IMR-90 (cell line): Measurements from ENCODE around the gene GPAT3. TPM values are rescaled to one million over a fixed set of nuclear protein-coding genes. Genes with fewer than 3 reads are reported as not detected.
A peak's percentile ranks its signal among the peaks of the same experiment; 100 is the strongest.

ENCODE experiments used
- ATAC-seq: fragments of 200-7000 bp; cut with Tn5 transposase; 2 replicates; pipeline ENCODE4 v1.9.1; 2020; ENCODE audit warnings: low read depth, mild to moderate bottlenecking, moderate library complexity
- BruUV-seq: library from RNA; stranded (reverse); fragments of 400-500 nt; replicated peaks from 2 replicates; lab custom pipeline; 2021; lab: Mats Ljungman, UMichigan
- CTCF ChIA-PET: fragments of 300-600 bp; formaldehyde crosslinking; extraction: SDS; loops from one replicate; lab custom pipeline; 2021; ENCODE audit warnings: antibody characterized with exemption; lab: Yijun Ruan, JAX
- POLR2A ChIA-PET: fragments of 300-600 bp; sonication (Branson Sonifier 250); formaldehyde crosslinking; loops from one replicate; lab custom pipeline; 2022; ENCODE audit warnings: antibody characterized with exemption; ENCODE audit not compliant: unreplicated experiment; lab: Charles Lee
- DNase-seq: peaks from one replicate; pipeline ENCODE4 v3.0.0; 2013
- H2AFZ ChIP-seq: replicated peaks from 2 replicates; pipeline ENCODE3; 2013; ENCODE audit warnings: low read length, mild to moderate bottlenecking; ENCODE audit not compliant: poor library complexity
- H2AK5ac ChIP-seq: 2 replicates; pipeline ENCODE4 v1.6.1; 2013; ENCODE audit warnings: low read depth, low read length, inconsistent platforms
- H2AK9ac ChIP-seq: replicated peaks from 2 replicates; pipeline ENCODE3; 2013; ENCODE audit warnings: mild to moderate bottlenecking, low read depth, low read length, moderate library complexity; ENCODE audit not compliant: poor library complexity
- H2BK120ac ChIP-seq: 2 replicates; pipeline ENCODE4 v1.6.1; 2013; ENCODE audit warnings: low read depth, low read length, inconsistent platforms
- H2BK15ac ChIP-seq: 3 replicates; pipeline ENCODE4 v1.6.1; 2013; ENCODE audit warnings: low read depth, low read length, inconsistent platforms
- H2BK20ac ChIP-seq: 2 replicates; pipeline ENCODE4 v1.6.1; 2013; ENCODE audit warnings: low read depth, mild to moderate bottlenecking, inconsistent platforms, low read length, moderate library complexity
- H2BK5ac ChIP-seq: 2 replicates; pipeline ENCODE4 v1.6.1; 2013; ENCODE audit warnings: mild to moderate bottlenecking, low read depth, low read length, inconsistent platforms; ENCODE audit not compliant: poor library complexity, severe bottlenecking
- H3K14ac ChIP-seq: replicated peaks from 2 replicates; pipeline ENCODE4 v1.6.1; 2013; ENCODE audit warnings: low read depth, low read length, inconsistent platforms
- H3K18ac ChIP-seq: 2 replicates; pipeline ENCODE4 v1.6.1; 2013; ENCODE audit warnings: low read depth, low read length, control low read depth
- H3K23ac ChIP-seq: 2 replicates; pipeline ENCODE4 v1.6.1; 2013; ENCODE audit warnings: low read depth, low read length, inconsistent platforms
- H3K27ac ChIP-seq: 2 replicates; pipeline ENCODE4 v1.5.1; 2013; ENCODE audit warnings: mild to moderate bottlenecking, control low read depth, low read length; ENCODE audit not compliant: insufficient read depth
- H3K27me3 ChIP-seq: 2 replicates; pipeline ENCODE4 v1.6.1; 2013; ENCODE audit warnings: low read length; ENCODE audit not compliant: control insufficient read depth, insufficient read depth
- H3K36me3 ChIP-seq: 2 replicates; pipeline ENCODE4 v1.6.1; 2013; ENCODE audit warnings: low read length, mixed read lengths; ENCODE audit not compliant: control insufficient read depth, insufficient read depth
- H3K4ac ChIP-seq: 2 replicates; pipeline ENCODE4 v1.6.1; 2013; ENCODE audit warnings: low read depth, low read length, inconsistent platforms
- H3K4me1 ChIP-seq: 2 replicates; pipeline ENCODE4 v1.6.1; 2013; ENCODE audit warnings: low read length, mixed read lengths; ENCODE audit not compliant: control insufficient read depth, insufficient read depth
- H3K4me2 ChIP-seq: 2 replicates; pipeline ENCODE4 v1.6.1; 2013; ENCODE audit warnings: low read depth, mild to moderate bottlenecking, control low read depth, low read length, moderate library complexity
- H3K4me3 ChIP-seq: 2 replicates; pipeline ENCODE4 v1.5.1; 2013; ENCODE audit warnings: low read depth, mild to moderate bottlenecking, control low read depth, low read length, moderate library complexity; ENCODE audit not compliant: insufficient read depth
- H3K56ac ChIP-seq: 2 replicates; pipeline ENCODE4 v1.6.1; 2013; ENCODE audit warnings: low read length, inconsistent platforms; ENCODE audit not compliant: insufficient read depth; ENCODE audit errors: extremely low read depth
- H3K79me1 ChIP-seq, 2 experiments: 2 replicates each; pipeline ENCODE4 v1.6.1; 2013; ENCODE audit warnings: low read length in 2 of 2, inconsistent platforms in 1 of 2, low read depth in 1 of 2
- H3K9ac ChIP-seq: 2 replicates; pipeline ENCODE4 v1.6.1; 2013; ENCODE audit warnings: low read depth, low read length, control low read depth
- H3K9me1 ChIP-seq: 2 replicates; pipeline ENCODE4 v1.6.1; 2013; ENCODE audit warnings: low read length, inconsistent platforms; ENCODE audit not compliant: insufficient read depth
- H3K9me3 ChIP-seq: 2 replicates; pipeline ENCODE4 v1.6.1; 2013; ENCODE audit warnings: low read length; ENCODE audit not compliant: control insufficient read depth, insufficient read depth
- H4K20me1 ChIP-seq: 2 replicates; pipeline ENCODE4 v1.6.1; 2013; ENCODE audit warnings: low read length, inconsistent platforms; ENCODE audit not compliant: insufficient read depth
- H4K5ac ChIP-seq: 2 replicates; pipeline ENCODE4 v1.6.1; 2013; ENCODE audit warnings: mild to moderate bottlenecking, low read depth, low read length, control low read depth
- H4K8ac ChIP-seq, 2 experiments: 2 replicates each; pipeline ENCODE4 v1.6.1; 2013; ENCODE audit warnings: low read depth in 2 of 2, low read length in 2 of 2, control low read depth in 1 of 2, inconsistent platforms in 1 of 2
- H4K91ac ChIP-seq: 2 replicates; pipeline ENCODE4 v1.6.1; 2013; ENCODE audit warnings: low read depth, low read length, inconsistent platforms; ENCODE audit not compliant: insufficient read depth
- CEBPB ChIP-seq: IDR thresholded peaks from 2 replicates; pipeline ENCODE4 v1.6.1; 2012; ENCODE audit warnings: low read depth, low read length, improper control_type of control experiment
- CHD1 ChIP-seq: IDR thresholded peaks from 2 replicates; pipeline ENCODE4 v1.6.1; 2012; ENCODE audit warnings: low read depth, low read length, improper control_type of control experiment
- CTCF ChIP-seq: conservative IDR thresholded peaks from 2 replicates; pipeline ENCODE4 v1.5.1; 2012; ENCODE audit warnings: mild to moderate bottlenecking, low read depth, low read length, improper control_type of control experiment
- ELK1 ChIP-seq: fragments of 150-350 bp; IDR thresholded peaks from 2 replicates; pipeline ENCODE4 v1.6.1; 2016; ENCODE audit warnings: low read depth, mild to moderate bottlenecking, low read length, moderate library complexity, borderline replicate concordance
- MAFK ChIP-seq: IDR thresholded peaks from 2 replicates; pipeline ENCODE4 v1.6.1; 2012; ENCODE audit warnings: low read depth, low read length, improper control_type of control experiment
- MAZ ChIP-seq: IDR thresholded peaks from 2 replicates; pipeline ENCODE4 v1.6.1; 2012; ENCODE audit warnings: low read depth, mild to moderate bottlenecking, low read length, improper control_type of control experiment, moderate library complexity, borderline replicate concordance
- MXI1 ChIP-seq: IDR thresholded peaks from 2 replicates; pipeline ENCODE4 v1.6.1; 2012; ENCODE audit warnings: low read depth, mild to moderate bottlenecking, low read length, moderate library complexity, borderline replicate concordance
- RAD21 ChIP-seq: IDR thresholded peaks from 2 replicates; pipeline ENCODE4 v1.6.1; 2012; ENCODE audit warnings: low read length, improper control_type of control experiment
- RCOR1 ChIP-seq: IDR thresholded peaks from 2 replicates; pipeline ENCODE4 v1.6.1; 2012; ENCODE audit warnings: mild to moderate bottlenecking, low read length, improper control_type of control experiment; ENCODE audit not compliant: insufficient replicate concordance
- RFX5 ChIP-seq: IDR thresholded peaks from 2 replicates; pipeline ENCODE4 v1.8.0; 2012; ENCODE audit warnings: low read depth, mild to moderate bottlenecking, low read length, moderate library complexity
- SMC3 ChIP-seq: fragments of 150-350 bp; IDR thresholded peaks from 2 replicates; pipeline ENCODE4 v1.6.1; 2016; ENCODE audit warnings: low read depth, mild to moderate bottlenecking, antibody characterized with exemption, low read length, moderate library complexity
- USF2 ChIP-seq: fragments of 150-350 bp; IDR thresholded peaks from 2 replicates; pipeline ENCODE4 v1.6.1; 2017; ENCODE audit warnings: mild to moderate bottlenecking, antibody characterized with exemption, low read length, low read depth
- WGBS, 2 experiments: methylation state at CpG; one replicate each; pipeline versions ENCODE4 v1.1.5 to v1.1.7; 2013; ENCODE audit warnings: missing lambda C conversion rate in 2 of 2; ENCODE audit not compliant: insufficient read length in 1 of 2; ENCODE audit errors: extremely low coverage in 2 of 2; 5-methylcytosine and 5-hydroxymethylcytosine counted together
- dilution Hi-C: fragments of 300-500 bp; cut with HindIII; formaldehyde crosslinking; loops from one replicate; pipeline ENCODE4 v1.14.3; 2018; ENCODE audit warnings: low sequenced_read_pairs; ENCODE audit not compliant: unreplicated experiment
- in situ Hi-C: fragments of 300-500 bp; cut with MboI; formaldehyde crosslinking; loops from 3 replicates; pipeline ENCODE4 v1.14.3; 2019; ENCODE audit warnings: low sequenced_read_pairs, inconsistent platforms, mixed read lengths
- intact Hi-C: fragments of 100-400 bp; cut with micrococcal nuclease; formaldehyde crosslinking; loops from 2 replicates; pipeline ENCODE4 v1.10.0; 2022
- polyA plus RNA-seq, 3 experiments: library from polyadenylated mRNA; depleted of rRNA; stranded (reverse); fragments of >200 nt; gene quantifications; 2 replicates each; pipeline ENCODE4 v1.2.3, GENCODE V29; 2012; ENCODE audit warnings: low replicate concordance in 1 of 3
- total RNA-seq: library from RNA; depleted of rRNA; stranded (reverse); fragments of >200 nt; gene quantifications from 2 replicates; pipeline ENCODE4 v1.2.3, GENCODE V29; 2012

The GPAT3 gene
- total and polyA plus RNA-seq, 2 of the 4 experiments (the other 2 are of a cell fraction): 1.3 to 2.9 TPM

- Histone ChIP-seq H4K20me1 (no peaks in the 10 kb centered on the region), H4K5ac (peak overlapping the region; percentile 16; the same call in 1 of the 2 replicates), H2AK9ac (peak overlapping the region; percentile 55), H3K23ac (peak overlapping the region; percentile 82; the same call in 1 of the 2 replicates), H2BK120ac (peak overlapping the region; percentile 88), H3K56ac (peak overlapping the region; percentile 56; the same call in 1 of the 2 replicates), H3K18ac (peak overlapping the region; percentile 1; the same call in 1 of the 2 replicates), H3K27me3 (peaks cover 15% of the 10 kb centered on the region), H3K14ac (peak overlapping the region; percentile 55), H4K8ac (peak overlapping the region; percentile 35 to 53; a peak in 1 of 4 replicates), H3K27ac (peak overlapping the region; percentile 4; the same call in 1 of the 2 replicates), H4K91ac (peak overlapping the region; percentile 62; the same call in 1 of the 2 replicates), H3K9ac (peak overlapping the region; percentile 55), H3K4me1 (peaks cover 4% of the 10 kb centered on the region), H3K36me3 (no peaks in the 10 kb centered on the region), H2BK5ac (no peak overlapping the region), H3K4me2 (peak overlapping the region; percentile 94), H3K79me1 (peaks cover 2 to 7% of the 10 kb centered on the region in 2 experiments; a peak in 2 of 4 replicates), H2BK15ac (peak overlapping the region; percentile 32; the same call in 1 of the 3 replicates), H3K4me3 (peak overlapping the region; percentile 63), H2BK20ac (peak overlapping the region; percentile 65), H2AK5ac (no peak overlapping the region), H3K9me1 (no peaks in the 10 kb centered on the region), H3K4ac (peak overlapping the region; percentile 17), H3K9me3 (peaks cover 2% of the 10 kb centered on the region; the same call in 1 of the 2 replicates), H2AFZ (peak overlapping the region; percentile 82)
- no peak for DNase-seq
- ChIA-PET POLR2A (no interaction called here), CTCF (interaction anchor here (1.6 kb wide), 1 partner anchor 11 kb away, joined by 4 read pairs; no protein-coding TSS in a partner anchor)
- intact Hi-C loops: loop anchor here (10.0 kb wide), 1 partner anchor 98 kb away; no protein-coding TSS in a partner anchor
- no TSS peak for BruUV-seq
- in situ Hi-C loops: no loop called here
- dilution Hi-C loops: no loop called here
- peak; percentile 60 for ATAC-seq
- WGBS, 2 experiments: 18% methylated on average over 18 of the region's 46 CpGs; no CpG with 5 or more reads in 1 of the 2 experiments
- TF ChIP-seq MAFK: no peak
- TF ChIP-seq CTCF: no peak
- TF ChIP-seq RFX5: no peak
- TF ChIP-seq ELK1: no peak
- no peak for TF ChIP-seq MXI1
- no peak for TF ChIP-seq CEBPB
- TF ChIP-seq RAD21: no peak
- TF ChIP-seq CHD1: no peak
- TF ChIP-seq MAZ: no peak
- TF ChIP-seq RCOR1: no peak
- TF ChIP-seq USF2: no peak
- no peak for TF ChIP-seq SMC3
Observed at GRCh38 chr4:83536362-83537272, 709 bp downstream of the GPAT3 start.
